Measurements from ENCODE around the gene OSTC.

The OSTC gene

GRCh38 chr4:108650212-108651013 lies at the start of gene OSTC:
OSTC (plus strand) TSS chr4:108650599; CDS start chr4:108650656, 57 bp downstream.
- peak; percentile 92 for DNase-seq

GRCh38 chr4:108601106-108601505 lies 49.3 kb upstream of the OSTC start:
- no peak for DNase-seq

- DNase-seq = no peak
Measured at GRCh38 chr4:108601532-108601931, 48.9 kb upstream of the OSTC start.

- DNase-seq = no peak
Measured at GRCh38 chr4:108602163-108602562, 48.2 kb upstream of the OSTC start.

GRCh38 chr4:108607079-108607815 lies 43.2 kb upstream of the OSTC start:
- DNase-seq = no peak

- no peak for DNase-seq
Measured at GRCh38 chr4:108611365-108611764, 39.0 kb upstream of the OSTC start.

- no peak for DNase-seq
Measured at GRCh38 chr4:108612365-108612764, 38.0 kb upstream of the OSTC start.

- peak; percentile 36 for DNase-seq
Measured at GRCh38 chr4:108619372-108620100, 30.9 kb upstream of the OSTC start.

- DNase-seq = peak; percentile 98
Measured at GRCh38 chr4:108620101-108620932, 30.1 kb upstream of the OSTC start, which contains the start of gene RPL34. RPL34 (plus strand) TSS chr4:108620576; CDS start chr4:108621960, 1,384 bp downstream.

GRCh38 chr4:108620933-108621905 lies 29.2 kb upstream of the OSTC start:
- DNase-seq = no peak

- peak; percentile 29 for DNase-seq
Measured at GRCh38 chr4:108622022-108622421, 28.4 kb upstream of the OSTC start.

- DNase-seq = no peak
Measured at GRCh38 chr4:108622828-108623227, 27.6 kb upstream of the OSTC start.

- no peak for DNase-seq
Measured at GRCh38 chr4:108624263-108625056, 25.9 kb upstream of the OSTC start.

GRCh38 chr4:108626056-108626455 lies 24.3 kb upstream of the OSTC start:
- no peak for DNase-seq

- no peak for DNase-seq
Measured at GRCh38 chr4:108628411-108628810, 22.0 kb upstream of the OSTC start.

GRCh38 chr4:108635070-108635655 lies 15.2 kb upstream of the OSTC start:
- DNase-seq = no peak

GRCh38 chr4:108636246-108636645 lies 14.2 kb upstream of the OSTC start:
- no peak for DNase-seq

- DNase-seq = no peak
Measured at GRCh38 chr4:108637856-108638255, 12.5 kb upstream of the OSTC start.

- no peak for DNase-seq
Measured at GRCh38 chr4:108644237-108644636, 6.2 kb upstream of the OSTC start.

GRCh38 chr4:108646706-108647105 lies 3.7 kb upstream of the OSTC start:
- DNase-seq = no peak

Measured in CD4-positive, alpha-beta T cell treated with Interleukin-12 subunit alpha and Interleukin-12 subunit beta, for 1 hour (primary cell).